Hepatocyte (in vitro differentiated cells): ENCODE results near the gene CMSS1.

Experiments
- CTCF ChIP-seq: fragments of 200-600 bp; sonication (generic); IDR thresholded peaks from 2 replicates; pipeline ENCODE4 v1.5.1; 2016; ENCODE audit warnings: antibody characterized with exemption, mild to moderate bottlenecking; ENCODE audit not compliant: poor library complexity
- EZH2 ChIP-seq: fragments of 200-600 bp; sonication (generic); IDR thresholded peaks from 2 replicates; pipeline ENCODE4 v1.6.1; 2016; ENCODE audit warnings: antibody characterized with exemption, mild to moderate bottlenecking, borderline replicate concordance

GRCh38 chr3:100173961-100174360 is 356.3 kb downstream of the CMSS1 start:
- TF ChIP-seq EZH2: no peak
- no peak for TF ChIP-seq CTCF
